SU-DHL-6 (cell line): ENCODE results near the gene SNX8.
"Not testable (repeated sequence)": the region's sequence is repeated elsewhere in the genome, so short reads cannot be mapped to it uniquely, and the experiment has no call there.

Experiments used
- EZH2phosphoT487 ChIP-seq: fragments of 200-600 bp; sonication (generic), shearing (Covaris generic); conservative IDR thresholded peaks from 2 replicates; pipeline ENCODE4 v1.6.1; 2018; ENCODE audit warnings: mild to moderate bottlenecking, antibody characterized with exemption, low read length, moderate library complexity, mixed read lengths
- TF ChIP-seq, protein P1 (sequence below): fragments of 200-600 bp; sonication (generic); IDR thresholded peaks from one replicate; pipeline ENCODE4 v1.5.1; 2017; ENCODE audit warnings: antibody characterized with exemption, mild to moderate bottlenecking, low read length, moderate library complexity; ENCODE audit not compliant: insufficient read depth, poor library complexity, severe bottlenecking

DNA sequence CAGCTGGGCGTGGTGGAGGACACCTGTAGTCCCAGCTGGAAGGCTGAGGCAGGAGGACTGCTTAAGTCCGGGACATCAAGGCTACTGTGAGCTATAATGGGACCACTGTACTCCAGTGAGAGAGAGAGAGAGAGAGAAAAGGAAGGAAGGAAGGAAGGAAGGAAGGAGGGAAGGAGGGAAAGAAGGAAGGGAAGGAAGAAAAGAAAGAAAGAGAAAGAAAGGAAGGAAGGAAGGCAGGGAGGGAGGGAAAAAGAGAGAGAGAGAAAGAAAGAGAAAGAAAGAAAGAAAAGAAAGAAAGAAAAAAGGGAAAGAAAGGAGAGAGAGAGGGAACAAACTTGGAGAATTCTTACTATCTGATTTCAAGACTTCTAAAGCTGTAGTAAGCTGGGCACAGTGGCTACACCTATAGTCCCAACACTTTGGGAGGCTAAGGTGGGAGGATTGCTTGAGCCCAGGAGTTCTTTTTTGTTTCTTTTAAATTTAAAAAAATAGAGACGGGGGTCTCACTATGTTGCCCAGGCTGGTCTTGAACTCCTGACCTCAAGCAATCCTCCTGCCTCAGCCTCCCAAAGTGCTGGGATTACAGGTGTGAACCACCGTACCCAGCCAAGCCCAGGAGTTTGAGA, 18.5 kb upstream of the SNX8 start:
- TF ChIP-seq, protein P1, sequence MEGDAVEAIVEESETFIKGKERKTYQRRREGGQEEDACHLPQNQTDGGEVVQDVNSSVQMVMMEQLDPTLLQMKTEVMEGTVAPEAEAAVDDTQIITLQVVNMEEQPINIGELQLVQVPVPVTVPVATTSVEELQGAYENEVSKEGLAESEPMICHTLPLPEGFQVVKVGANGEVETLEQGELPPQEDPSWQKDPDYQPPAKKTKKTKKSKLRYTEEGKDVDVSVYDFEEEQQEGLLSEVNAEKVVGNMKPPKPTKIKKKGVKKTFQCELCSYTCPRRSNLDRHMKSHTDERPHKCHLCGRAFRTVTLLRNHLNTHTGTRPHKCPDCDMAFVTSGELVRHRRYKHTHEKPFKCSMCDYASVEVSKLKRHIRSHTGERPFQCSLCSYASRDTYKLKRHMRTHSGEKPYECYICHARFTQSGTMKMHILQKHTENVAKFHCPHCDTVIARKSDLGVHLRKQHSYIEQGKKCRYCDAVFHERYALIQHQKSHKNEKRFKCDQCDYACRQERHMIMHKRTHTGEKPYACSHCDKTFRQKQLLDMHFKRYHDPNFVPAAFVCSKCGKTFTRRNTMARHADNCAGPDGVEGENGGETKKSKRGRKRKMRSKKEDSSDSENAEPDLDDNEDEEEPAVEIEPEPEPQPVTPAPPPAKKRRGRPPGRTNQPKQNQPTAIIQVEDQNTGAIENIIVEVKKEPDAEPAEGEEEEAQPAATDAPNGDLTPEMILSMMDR, result not testable (repeated sequence)
- TF ChIP-seq EZH2phosphoT487, result not testable (repeated sequence)
